Inflammatory macrophage treated with lipopolysaccharide for 1 hour (primary cell): ENCODE measurements around the gene OR4A15.

ENCODE experiments used
- DNase-seq, 2 donors: peaks; one replicate each; pipeline ENCODE4 v3.0.0-alpha.2; 2020 to 2022

OR4A15 gene

GRCh38 chr11:55367674-55368073 lies at the start of gene OR4A15:
TSS of gene OR4A15 (plus strand) at chr11:55367974. CDS start at chr11:55367974, 0 bp downstream.
- DNase-seq, result no peak

GRCh38 chr11:55324500-55324899 lies 43.3 kb upstream of the OR4A15 start:
- DNase-seq, result no peak

- no peak for DNase-seq
Observed at GRCh38 chr11:55342901-55343300, 24.9 kb upstream of the OR4A15 start, which contains the start of gene OR4A16. TSS of gene OR4A16 (plus strand) at chr11:55343201. CDS start at chr11:55343201, 0 bp downstream.

- DNase-seq, result no peak
Observed at GRCh38 chr11:55345306-55345705, 22.5 kb upstream of the OR4A15 start.

GRCh38 chr11:55349032-55349431 lies 18.7 kb upstream of the OR4A15 start:
- no peak for DNase-seq

GRCh38 chr11:55357560-55358184 lies 10.1 kb upstream of the OR4A15 start:
- no peak for DNase-seq

- no peak for DNase-seq
Observed at GRCh38 chr11:55401011-55401410, 33.2 kb downstream of the OR4A15 start.
